Measurements from ENCODE around the gene KITLG.
"Not testable (repeated sequence)": the region's sequence is repeated elsewhere in the genome, so short reads cannot be mapped to it uniquely, and the experiment has no call there.

Gene KITLG

GRCh38 chr12:88580051-88580871 lies at the start of gene KITLG:
Gene KITLG (minus strand): TSS chr12:88580471. CDS start chr12:88580278, 193 bp downstream.
- DNase-seq (ENCODE audit: low read depth in 2 of 2), result no peak

GRCh38 chr12:88628856-88629509 lies 48.7 kb upstream of the KITLG start:
- DNase-seq (ENCODE audit: low read depth in 2 of 2), result no peak

DNA sequence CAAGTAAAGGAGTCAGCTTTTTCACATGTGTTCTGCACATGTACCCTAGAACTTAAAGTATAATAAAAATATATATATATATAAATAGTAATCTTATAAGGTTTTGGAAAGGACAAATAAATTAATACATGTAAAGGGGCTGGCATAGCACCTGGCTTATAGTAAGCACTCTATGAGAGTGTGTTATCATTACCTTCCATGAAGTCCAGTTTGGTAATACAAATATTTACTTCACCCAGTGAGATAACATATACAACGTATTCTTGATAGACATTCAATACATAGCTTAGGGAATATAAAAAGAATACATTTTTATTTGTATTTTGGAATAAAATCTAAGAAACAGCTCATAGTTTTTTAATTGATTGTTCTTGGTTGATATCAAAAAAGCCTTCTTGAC lies 47.8 kb upstream of the KITLG start:
- not testable (repeated sequence) for DNase-seq (ENCODE audit: low read depth in 2 of 2)

DNA sequence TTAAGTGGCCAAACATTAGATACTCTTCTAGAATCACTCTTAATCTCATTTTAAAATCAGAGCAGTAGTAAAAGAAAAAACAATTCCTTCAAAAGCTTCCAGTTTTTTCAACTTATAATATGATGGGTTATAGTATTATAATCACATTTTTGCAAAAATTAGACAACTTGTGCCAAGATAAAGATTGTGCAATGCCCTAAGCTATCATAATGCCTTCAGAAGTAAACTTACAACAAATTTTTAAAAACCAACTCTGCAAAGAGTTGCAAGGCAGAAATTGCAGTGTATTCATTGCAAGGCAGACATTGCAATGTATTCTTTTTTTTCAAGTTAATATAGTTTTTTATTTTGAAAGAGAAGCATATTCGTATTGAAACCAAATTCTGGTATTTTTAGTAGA lies 47.2 kb upstream of the KITLG start:
- no peak for DNase-seq (ENCODE audit: low read depth in 2 of 2)

- DNase-seq (ENCODE audit: low read depth in 2 of 2), result no peak
These were observed 45.1 kb upstream of the KITLG start for GRCh38 chr12:88625356-88625755.

DNA sequence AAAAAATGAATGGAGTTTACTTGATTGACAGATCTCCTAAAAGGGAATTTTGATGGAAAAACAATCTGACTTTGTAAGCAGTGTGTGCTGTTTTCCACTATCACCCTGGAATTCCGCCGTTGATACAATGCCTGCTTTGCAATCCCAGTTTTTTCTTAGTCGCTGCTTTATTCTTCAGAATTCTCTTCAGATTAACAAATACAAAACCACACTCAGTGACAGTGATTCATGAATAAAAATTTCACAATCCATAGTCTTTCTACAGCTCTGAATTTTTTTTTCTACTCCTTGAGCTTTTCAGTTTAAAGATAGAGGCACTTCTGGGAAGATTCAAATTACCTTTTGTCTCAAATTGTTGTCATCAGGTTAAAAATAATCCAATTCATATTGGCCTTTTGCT lies 44.6 kb upstream of the KITLG start:
- no peak for DNase-seq (ENCODE audit: low read depth in 2 of 2)

GRCh38 chr12:88623777-88624548 lies 43.7 kb upstream of the KITLG start:
- no peak for DNase-seq (ENCODE audit: low read depth in 2 of 2)

DNA sequence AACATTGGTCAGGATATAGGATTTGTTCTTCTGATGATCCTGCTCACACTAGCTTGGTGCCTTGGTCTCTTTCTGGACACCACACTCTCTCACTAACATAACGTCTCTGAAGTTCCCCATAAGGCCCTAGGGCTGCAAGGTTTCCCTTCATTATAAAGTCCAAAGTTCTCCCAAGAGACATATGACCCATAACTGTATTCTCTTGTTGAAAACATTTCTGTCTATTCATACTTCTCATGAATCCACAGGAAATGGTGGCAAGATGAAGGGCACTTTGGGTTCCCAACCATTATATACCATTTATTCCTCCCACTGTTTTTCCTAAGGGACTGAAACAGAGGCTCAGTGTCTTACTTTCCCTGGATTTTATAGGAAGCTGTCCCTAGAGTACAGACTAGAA lies 37.1 kb upstream of the KITLG start:
- DNase-seq (ENCODE audit: low read depth in 2 of 2), result no peak

GRCh38 chr12:88615490-88615889 lies 35.2 kb upstream of the KITLG start:
- DNase-seq (ENCODE audit: low read depth in 2 of 2), result no peak

GRCh38 chr12:88604646-88605045 lies 24.4 kb upstream of the KITLG start:
- DNase-seq (ENCODE audit: low read depth in 2 of 2), result no peak

DNA sequence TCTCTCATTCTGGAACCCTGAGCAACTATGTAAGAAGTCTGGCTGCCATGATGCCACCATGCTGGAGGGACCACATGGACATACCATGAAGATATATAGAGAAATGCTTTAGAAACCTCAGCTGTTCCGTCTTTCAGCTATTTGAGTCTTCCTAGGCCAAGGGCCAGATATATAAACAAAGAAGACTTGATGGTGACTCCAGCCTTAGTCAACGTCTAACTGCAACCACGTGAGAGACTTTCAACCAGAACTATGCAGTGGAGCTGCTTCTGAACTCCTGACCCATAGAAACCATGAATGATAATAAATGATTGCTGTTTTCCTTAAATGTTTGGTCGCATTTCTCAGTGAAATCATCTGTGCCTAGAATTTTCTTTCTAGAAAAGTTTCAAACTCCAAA lies 20.0 kb upstream of the KITLG start:
- no peak for DNase-seq (ENCODE audit: low read depth in 2 of 2)

- DNase-seq (ENCODE audit: low read depth in 2 of 2), result no peak
These were observed 17.1 kb upstream of the KITLG start for GRCh38 chr12:88597365-88597764.

DNA sequence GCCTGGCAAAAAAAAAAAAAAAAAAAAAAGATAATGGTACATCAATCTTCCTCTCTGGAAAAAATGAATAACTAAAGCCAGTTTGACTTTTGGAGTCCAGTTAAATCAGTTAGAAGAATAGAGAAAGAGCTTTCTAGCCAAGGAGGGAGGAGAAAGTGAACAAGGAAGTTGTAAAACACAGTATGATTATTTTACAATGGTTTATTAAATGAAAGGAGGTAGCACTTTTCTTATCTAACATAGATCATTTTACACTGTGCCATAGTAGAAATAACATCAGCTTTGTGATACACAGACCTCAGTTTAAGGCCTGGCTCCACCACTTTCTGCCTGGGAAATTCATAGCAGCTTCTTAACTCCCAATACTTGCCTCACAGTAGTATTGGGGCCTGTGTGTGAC lies 15.4 kb upstream of the KITLG start:
- DNase-seq (ENCODE audit: low read depth in 2 of 2), result no peak

- no peak for DNase-seq (ENCODE audit: low read depth in 2 of 2)
These were observed 14.5 kb upstream of the KITLG start for GRCh38 chr12:88594780-88595179.

- DNase-seq (ENCODE audit: low read depth in 2 of 2), result no peak
These were observed 11.1 kb upstream of the KITLG start for GRCh38 chr12:88591343-88591742.

- DNase-seq (ENCODE audit: low read depth in 2 of 2), result no peak
These were observed 10.6 kb upstream of the KITLG start for GRCh38 chr12:88590851-88591250.

GRCh38 chr12:88585077-88585476 lies 4.8 kb upstream of the KITLG start:
- no peak for DNase-seq (ENCODE audit: low read depth in 2 of 2)

GRCh38 chr12:88579601-88580050 lies 645 bp downstream of the KITLG start:
- DNase-seq (ENCODE audit: low read depth in 2 of 2), result no peak

DNA sequence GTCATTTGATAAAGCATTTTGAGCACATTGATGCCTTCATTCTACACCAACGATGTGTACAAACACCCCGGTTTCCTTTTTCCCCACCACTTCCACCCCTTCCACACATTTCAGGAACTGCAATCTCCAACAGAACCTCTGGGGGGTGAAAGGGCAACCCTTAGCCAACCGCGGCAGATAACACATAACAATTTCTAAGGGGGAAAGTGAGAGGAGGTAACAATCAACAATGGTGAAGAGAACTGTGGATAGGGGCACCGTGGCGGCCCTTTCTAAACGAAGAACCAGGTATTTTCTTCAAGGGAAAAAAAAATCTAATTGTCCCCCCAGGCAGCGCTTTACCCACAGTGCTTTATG lies 1.1 kb downstream of the KITLG start:
- no peak for DNase-seq (ENCODE audit: low read depth in 2 of 2)

GRCh38 chr12:88578276-88579160 lies 1.8 kb downstream of the KITLG start:
- DNase-seq (ENCODE audit: low read depth in 2 of 2), result no peak

- no peak for DNase-seq (ENCODE audit: low read depth in 2 of 2)
These were observed 2.7 kb downstream of the KITLG start for GRCh38 chr12:88577537-88577936.

DNA sequence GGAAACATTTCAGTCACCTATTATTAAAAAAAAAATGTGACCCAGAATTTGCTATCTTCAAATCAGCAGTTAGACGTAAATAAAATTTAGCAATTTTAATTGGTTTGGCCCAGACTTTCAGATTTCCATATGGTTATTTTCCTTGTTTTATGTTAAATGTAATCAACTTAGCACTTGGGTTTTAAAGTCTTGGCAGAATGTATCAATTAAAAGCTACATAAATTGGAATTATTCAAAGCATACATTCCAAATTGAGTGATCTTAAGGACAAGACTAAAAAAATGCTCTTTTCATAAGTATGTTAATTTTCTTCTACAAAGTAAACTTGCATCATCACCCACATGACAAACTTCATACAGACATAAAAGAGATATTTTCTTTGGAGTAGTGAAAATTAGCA lies 3.4 kb downstream of the KITLG start:
- DNase-seq (ENCODE audit: low read depth in 2 of 2), result no peak

Data from stimulated activated CD4-positive, alpha-beta T cell treated with anti-CD3 and anti-CD28 coated beads, Interleukin-1b, Interleukin-23, amount 100 ng/mL, for 4 hours (primary cell).